ENCODE measurements around the gene VPS41. TPM values are rescaled to one million over a fixed set of nuclear protein-coding genes. Genes with fewer than 3 reads are reported as not detected.
A peak's percentile ranks its signal among the peaks of the same experiment; 100 is the strongest.
"Not testable (repeated sequence)": the region's sequence is repeated elsewhere in the genome, so short reads cannot be mapped to it uniquely, and the experiment has no call there.

Gene VPS41
- total RNA-seq, 1 donor from 2014 or later: 95.5 TPM

DNA sequence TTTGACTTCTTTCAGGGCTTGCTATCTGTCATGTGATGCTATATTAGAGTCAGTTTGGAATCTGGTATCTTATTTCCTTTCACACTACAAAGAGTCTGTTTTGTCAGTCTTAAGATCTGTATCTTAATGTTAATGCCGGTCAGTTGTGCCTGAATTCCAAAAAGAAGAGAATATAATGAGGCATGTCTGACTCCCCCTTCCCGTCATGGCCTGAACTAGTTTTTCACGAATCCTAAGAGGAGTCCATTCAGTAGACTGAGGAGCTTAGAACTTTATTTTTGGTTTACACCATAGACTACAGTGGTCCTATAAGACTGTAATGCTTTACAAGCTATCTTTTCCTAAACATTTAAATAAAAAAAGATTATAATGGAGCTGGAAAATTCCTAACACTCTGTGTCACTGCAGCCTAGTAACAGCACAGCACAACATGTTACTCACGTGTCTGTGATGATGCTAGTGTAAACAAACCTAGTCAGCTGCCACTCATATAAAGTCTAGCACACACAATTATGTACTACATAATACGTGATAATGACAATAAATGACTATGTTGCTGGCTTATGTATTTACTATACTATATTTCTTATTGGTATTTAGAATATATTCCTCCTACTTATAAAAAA, 50.6 kb downstream of the VPS41 start:
- no peaks in the 10 kb centered on the region for H3K9me3 Mint-ChIP-seq
- peaks cover 3% of the 10 kb centered on the region for H3K4me1 Mint-ChIP-seq (ENCODE audit: unreplicated experiment)
- H3K27me3 Mint-ChIP-seq: no peaks in the 10 kb centered on the region
- no peak overlapping the region for H3K4me3 Mint-ChIP-seq
- H3K36me3 Mint-ChIP-seq: peaks cover 15% of the 10 kb centered on the region
- peak overlapping the region; percentile 45 for H3K27ac Mint-ChIP-seq
- TF ChIP-seq, protein P1, sequence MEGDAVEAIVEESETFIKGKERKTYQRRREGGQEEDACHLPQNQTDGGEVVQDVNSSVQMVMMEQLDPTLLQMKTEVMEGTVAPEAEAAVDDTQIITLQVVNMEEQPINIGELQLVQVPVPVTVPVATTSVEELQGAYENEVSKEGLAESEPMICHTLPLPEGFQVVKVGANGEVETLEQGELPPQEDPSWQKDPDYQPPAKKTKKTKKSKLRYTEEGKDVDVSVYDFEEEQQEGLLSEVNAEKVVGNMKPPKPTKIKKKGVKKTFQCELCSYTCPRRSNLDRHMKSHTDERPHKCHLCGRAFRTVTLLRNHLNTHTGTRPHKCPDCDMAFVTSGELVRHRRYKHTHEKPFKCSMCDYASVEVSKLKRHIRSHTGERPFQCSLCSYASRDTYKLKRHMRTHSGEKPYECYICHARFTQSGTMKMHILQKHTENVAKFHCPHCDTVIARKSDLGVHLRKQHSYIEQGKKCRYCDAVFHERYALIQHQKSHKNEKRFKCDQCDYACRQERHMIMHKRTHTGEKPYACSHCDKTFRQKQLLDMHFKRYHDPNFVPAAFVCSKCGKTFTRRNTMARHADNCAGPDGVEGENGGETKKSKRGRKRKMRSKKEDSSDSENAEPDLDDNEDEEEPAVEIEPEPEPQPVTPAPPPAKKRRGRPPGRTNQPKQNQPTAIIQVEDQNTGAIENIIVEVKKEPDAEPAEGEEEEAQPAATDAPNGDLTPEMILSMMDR (conservative IDR thresholded peaks at IDR 0.05): no peak
- no peak for DNase-seq (ENCODE audit: extremely low spot score, unreplicated experiment)

DNA sequence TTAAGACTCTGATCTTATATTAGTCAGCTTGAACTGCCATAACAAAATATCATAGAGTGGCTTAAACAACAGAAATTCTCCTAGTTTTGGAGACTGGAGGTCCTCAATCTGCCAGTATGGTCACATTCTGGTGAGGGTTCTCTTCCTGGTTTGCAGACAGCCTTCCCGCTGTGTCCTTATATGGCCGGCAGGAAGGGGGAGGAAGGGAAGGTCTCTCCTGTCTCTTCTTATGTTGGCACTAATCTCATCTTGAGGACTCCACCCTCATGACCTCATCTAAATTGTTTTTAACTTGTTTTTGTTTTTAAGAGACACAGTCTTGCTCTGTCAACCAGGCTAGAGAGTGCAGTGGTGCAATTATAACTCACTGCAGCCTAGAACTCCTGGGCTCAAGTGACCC, 53.1 kb downstream of the VPS41 start:
- Mint-ChIP-seq H3K4me3 (no peak overlapping the region), H3K36me3 (peaks cover 12% of the 10 kb centered on the region), H3K27me3 (no peaks in the 10 kb centered on the region), H3K4me1 (ENCODE audit: unreplicated experiment) (peaks cover 3% of the 10 kb centered on the region), H3K27ac (no peak overlapping the region), H3K9me3 (no peaks in the 10 kb centered on the region)
- TF ChIP-seq, protein P1 (conservative IDR thresholded peaks at IDR 0.05): no peak
- no peak for DNase-seq (ENCODE audit: extremely low spot score, unreplicated experiment)

DNA sequence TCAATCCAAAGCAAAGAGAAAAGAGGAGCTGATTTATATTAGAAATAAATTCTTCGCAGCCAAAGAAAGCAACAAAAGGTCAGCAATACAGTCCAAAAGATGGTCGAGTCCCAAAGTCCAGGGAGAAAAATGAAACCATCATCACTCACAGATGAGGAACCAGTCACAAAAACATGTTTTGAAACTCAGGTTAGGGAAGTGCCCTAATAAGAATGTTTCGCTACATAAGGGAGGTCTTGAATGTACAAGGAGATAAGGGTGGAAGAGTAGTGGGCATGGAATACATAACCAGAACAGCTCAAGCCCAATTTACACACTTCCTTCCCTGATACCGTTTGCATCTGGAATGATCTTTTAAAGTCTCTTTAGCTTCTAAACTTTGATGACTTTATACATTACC, 53.6 kb downstream of the VPS41 start:
- no peak overlapping the region for H3K4me3 Mint-ChIP-seq
- H3K4me1 Mint-ChIP-seq (ENCODE audit: unreplicated experiment): peaks cover 3% of the 10 kb centered on the region
- H3K27ac Mint-ChIP-seq: no peak overlapping the region
- peaks cover 10% of the 10 kb centered on the region for H3K36me3 Mint-ChIP-seq
- no peaks in the 10 kb centered on the region for H3K27me3 Mint-ChIP-seq
- no peak for DNase-seq (ENCODE audit: extremely low spot score, unreplicated experiment)
- TF ChIP-seq, protein P1 (conservative IDR thresholded peaks at IDR 0.05): no peak
- no peaks in the 10 kb centered on the region for H3K9me3 Mint-ChIP-seq

DNA sequence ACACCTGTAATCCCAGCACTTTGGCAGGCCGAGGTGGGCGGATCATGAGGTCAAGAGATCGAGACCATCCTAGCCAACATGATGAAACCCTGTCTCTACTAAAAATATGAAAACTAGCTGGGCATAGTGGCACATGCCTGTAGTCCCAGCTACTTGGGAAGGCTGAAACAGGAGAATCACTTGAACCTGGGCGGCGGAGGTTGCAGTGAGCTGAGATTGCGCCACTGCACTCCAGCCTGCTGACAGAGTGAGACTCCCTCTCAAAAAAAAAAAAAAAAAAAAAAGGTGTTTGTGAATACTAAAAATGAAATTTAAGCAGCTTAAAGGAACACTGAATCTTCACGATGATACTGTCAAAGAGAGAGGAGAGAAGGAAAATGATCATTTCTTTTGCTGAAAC, 54.0 kb downstream of the VPS41 start:
- H3K27ac Mint-ChIP-seq; H3K36me3 Mint-ChIP-seq; DNase-seq (ENCODE audit: extremely low spot score, unreplicated experiment); H3K27me3 Mint-ChIP-seq; H3K9me3 Mint-ChIP-seq; H3K4me1 Mint-ChIP-seq (ENCODE audit: unreplicated experiment); H3K4me3 Mint-ChIP-seq: not testable (repeated sequence)

DNA sequence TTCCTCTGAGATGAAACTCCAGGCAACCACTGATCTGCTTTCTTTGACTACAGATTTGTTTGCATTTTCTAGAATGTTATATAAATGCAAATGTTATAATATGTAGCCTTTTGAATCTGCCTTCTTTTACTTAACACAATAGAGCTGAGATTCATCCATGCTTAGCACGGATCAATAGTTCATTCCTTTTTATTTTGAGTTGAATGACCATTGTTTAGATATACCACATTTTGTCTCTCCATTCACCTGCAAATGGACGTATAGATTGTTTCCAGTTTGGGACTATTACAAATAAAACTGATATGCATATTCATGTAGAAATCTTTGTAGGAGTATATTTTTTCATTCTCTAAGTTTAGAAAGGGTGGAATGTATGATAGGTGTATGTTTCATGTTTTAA, 57.7 kb downstream of the VPS41 start:
- Mint-ChIP-seq H3K4me1 (ENCODE audit: unreplicated experiment) (peaks cover 3% of the 10 kb centered on the region), H3K9me3 (no peaks in the 10 kb centered on the region), H3K27me3 (no peaks in the 10 kb centered on the region), H3K36me3 (peaks cover 10% of the 10 kb centered on the region), H3K4me3 (no peak overlapping the region), H3K27ac (no peak overlapping the region)
- no peak for DNase-seq (ENCODE audit: extremely low spot score, unreplicated experiment)
- TF ChIP-seq, protein P1 (conservative IDR thresholded peaks at IDR 0.05): no peak

DNA sequence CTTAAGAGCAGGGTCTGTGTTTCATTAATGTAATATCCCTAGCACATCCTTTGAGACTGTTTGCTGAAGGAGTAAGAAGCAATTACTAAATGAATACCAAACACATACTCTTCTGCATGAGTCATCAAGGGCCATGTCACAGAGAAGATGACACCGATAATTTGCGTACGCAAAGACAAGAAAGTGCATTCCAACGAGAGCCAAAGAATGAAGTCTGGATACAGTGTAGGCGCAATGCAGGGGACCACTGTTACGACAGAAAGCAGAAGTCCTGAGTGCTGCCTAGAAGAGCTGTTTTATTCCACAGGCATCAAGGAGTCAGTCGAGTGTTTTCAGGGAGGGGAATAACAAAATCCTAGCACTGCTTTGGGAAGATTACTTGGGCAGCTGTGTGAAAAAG, 62.7 kb downstream of the VPS41 start:
- H3K36me3 Mint-ChIP-seq: no peaks in the 10 kb centered on the region
- no peak overlapping the region for H3K4me3 Mint-ChIP-seq
- TF ChIP-seq, protein P1 (conservative IDR thresholded peaks at IDR 0.05): no peak
- no peak for DNase-seq (ENCODE audit: extremely low spot score, unreplicated experiment)
- H3K4me1 Mint-ChIP-seq (ENCODE audit: unreplicated experiment): peaks cover 5% of the 10 kb centered on the region
- H3K27me3 Mint-ChIP-seq: no peaks in the 10 kb centered on the region
- peak overlapping the region; percentile 9 for H3K27ac Mint-ChIP-seq
- no peaks in the 10 kb centered on the region for H3K9me3 Mint-ChIP-seq

All from type B pancreatic cell (in vitro differentiated cells).